ENCODE results near the gene ANKRD61. TPM values are rescaled to one million over a fixed set of nuclear protein-coding genes. Genes with fewer than 3 reads are reported as not detected.
A peak's percentile ranks its signal among the peaks of the same experiment; 100 is the strongest.
"Not testable (repeated sequence)": the region's sequence is repeated elsewhere in the genome, so short reads cannot be mapped to it uniquely, and the experiment has no call there.

The ANKRD61 gene
- total and polyA plus RNA-seq, 3 experiments from 2014 or later: 0.24 TPM; not detected in 2

DNA sequence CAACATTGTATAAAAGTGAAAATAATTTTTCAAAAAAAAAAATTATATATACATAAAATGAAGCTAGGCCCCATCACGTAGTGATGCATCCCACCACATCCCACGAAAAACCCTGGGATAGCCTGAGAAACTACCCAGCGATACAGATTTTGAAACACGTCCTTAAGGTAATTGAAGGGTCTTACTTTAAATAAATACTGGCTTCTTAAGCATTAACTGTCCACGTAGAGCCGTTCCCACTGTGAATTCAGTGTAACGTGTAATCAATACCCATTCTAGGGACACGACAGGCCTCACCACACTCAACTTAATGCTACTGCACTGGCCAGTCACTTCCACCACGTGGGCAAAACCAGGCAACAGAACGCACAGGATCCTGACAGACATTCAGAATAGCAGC lies 4.0 kb downstream of the ANKRD61 start:
- POLR2A ChIA-PET: interaction anchor here (0.6 kb wide), 1 partner anchor 17 kb away, joined by 4 read pairs; no protein-coding TSS in a partner anchor
- no peaks in the 10 kb centered on the region for H3K27me3 ChIP-seq (ENCODE audit: insufficient read depth, low read length, poor library complexity, severe bottlenecking)
- no peak overlapping the region for H3K27ac ChIP-seq (ENCODE audit: low read depth, low read length)
- Mint-ChIP-seq H3K9me3 (no peaks in the 10 kb centered on the region), H3K27me3 (no peaks in the 10 kb centered on the region), H3K4me3 (no peak overlapping the region), H3K4me1 (peaks cover 25 to 28% (median 26%) of the 10 kb centered on the region in 3 donors), H3K27ac (peak overlapping the region in 1 of 8 donors; percentile 42), H3K36me3 (peaks cover 7 to 71% (median 18%) of the 10 kb centered on the region in 3 donors)
- H3K36me3 ChIP-seq (ENCODE audit: insufficient read depth, low read length): peaks cover 30% of the 10 kb centered on the region
- peaks cover 6% of the 10 kb centered on the region for H3K4me1 ChIP-seq (ENCODE audit: insufficient read depth, low read length)
- H3K4me3 ChIP-seq (ENCODE audit: low read length): no peak overlapping the region
- no peaks in the 10 kb centered on the region for H3K9me3 ChIP-seq (ENCODE audit: low read length)
- no peak for DNase-seq
- CTCF ChIA-PET: no interaction called here

DNA sequence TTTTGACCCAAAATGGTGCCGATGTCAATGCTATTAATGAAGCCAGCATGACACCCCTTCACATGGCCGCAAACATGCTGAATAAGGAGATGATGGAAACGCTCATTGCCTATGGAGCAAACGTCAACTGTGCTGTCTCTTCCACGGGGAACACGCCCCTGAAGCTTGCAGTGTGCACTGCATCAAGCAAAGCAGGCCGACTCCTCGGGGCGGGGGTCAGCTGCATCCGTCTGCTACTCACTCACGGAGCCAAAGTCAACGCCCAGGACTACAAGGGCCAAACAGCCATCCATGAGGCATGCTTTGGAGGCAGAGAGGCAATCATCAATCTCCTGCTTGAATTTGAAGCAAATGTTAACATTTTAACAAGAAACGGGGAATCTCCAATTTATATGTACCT lies 4.5 kb downstream of the ANKRD61 start:
- CTCF ChIA-PET: no interaction called here
- H3K27ac Mint-ChIP-seq: no peak overlapping the region
- Histone ChIP-seq H3K27ac (ENCODE audit: low read depth, low read length) (no peak overlapping the region), H3K9me3 (ENCODE audit: low read length) (no peaks in the 10 kb centered on the region), H3K27me3 (ENCODE audit: insufficient read depth, low read length, poor library complexity, severe bottlenecking) (no peaks in the 10 kb centered on the region), H3K4me3 (ENCODE audit: low read length) (no peak overlapping the region), H3K4me1 (ENCODE audit: insufficient read depth, low read length) (peaks cover 6% of the 10 kb centered on the region), H3K36me3 (ENCODE audit: insufficient read depth, low read length) (peaks cover 32% of the 10 kb centered on the region)
- POLR2A ChIA-PET: interaction anchor here (0.6 kb wide), 1 partner anchor 17 kb away, joined by 4 read pairs; no protein-coding TSS in a partner anchor
- H3K27me3 Mint-ChIP-seq: no peaks in the 10 kb centered on the region
- DNase-seq: no peak
- H3K9me3 Mint-ChIP-seq: no peaks in the 10 kb centered on the region
- peaks cover 25 to 26% (median 26%) of the 10 kb centered on the region in 3 donors for H3K4me1 Mint-ChIP-seq
- H3K4me3 Mint-ChIP-seq: no peak overlapping the region
- H3K36me3 Mint-ChIP-seq: peaks cover 7 to 73% (median 18%) of the 10 kb centered on the region in 3 donors

DNA sequence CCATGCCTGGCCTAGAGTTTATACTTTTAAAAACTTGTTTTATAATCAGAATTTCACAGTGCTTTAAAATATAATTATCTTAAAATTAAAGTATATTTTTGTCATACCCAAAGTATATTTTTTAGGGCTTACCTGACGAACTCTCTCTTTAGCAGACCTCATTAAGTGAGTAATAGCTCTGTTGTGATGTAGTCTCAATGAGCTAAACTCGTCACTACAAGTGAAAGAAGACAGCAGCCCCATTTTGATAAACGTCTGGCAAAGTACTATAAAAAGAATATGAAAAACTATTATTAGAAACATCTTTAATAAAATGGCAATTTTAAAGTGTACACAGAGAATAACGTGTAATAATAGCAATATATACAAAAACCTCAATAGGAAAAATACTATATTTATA lies 18.6 kb downstream of the ANKRD61 start:
- Mint-ChIP-seq H3K27me3 (no peaks in the 10 kb centered on the region), H3K27ac (no peak overlapping the region), H3K9me3 (no peaks in the 10 kb centered on the region), H3K36me3 (peaks cover 0 to 57% (median under 1%) of the 10 kb centered on the region in 3 donors), H3K4me1 (peaks cover 0 to 5% (median 2%) of the 10 kb centered on the region in 3 donors), H3K4me3 (no peak overlapping the region)
- no peak for DNase-seq
- ChIA-PET CTCF (no interaction called here), POLR2A (interaction anchor here (0.6 kb wide), 1 partner anchor 436 kb away, joined by 10 read pairs; no protein-coding TSS in a partner anchor)
- Histone ChIP-seq H3K4me1 (ENCODE audit: insufficient read depth, low read length) (no peaks in the 10 kb centered on the region), H3K4me3 (ENCODE audit: low read length) (no peak overlapping the region), H3K27me3 (ENCODE audit: insufficient read depth, low read length, poor library complexity, severe bottlenecking) (no peaks in the 10 kb centered on the region), H3K9me3 (ENCODE audit: low read length) (no peaks in the 10 kb centered on the region), H3K36me3 (ENCODE audit: insufficient read depth, low read length) (peaks cover 30% of the 10 kb centered on the region), H3K27ac (ENCODE audit: low read depth, low read length) (no peak overlapping the region)

DNA sequence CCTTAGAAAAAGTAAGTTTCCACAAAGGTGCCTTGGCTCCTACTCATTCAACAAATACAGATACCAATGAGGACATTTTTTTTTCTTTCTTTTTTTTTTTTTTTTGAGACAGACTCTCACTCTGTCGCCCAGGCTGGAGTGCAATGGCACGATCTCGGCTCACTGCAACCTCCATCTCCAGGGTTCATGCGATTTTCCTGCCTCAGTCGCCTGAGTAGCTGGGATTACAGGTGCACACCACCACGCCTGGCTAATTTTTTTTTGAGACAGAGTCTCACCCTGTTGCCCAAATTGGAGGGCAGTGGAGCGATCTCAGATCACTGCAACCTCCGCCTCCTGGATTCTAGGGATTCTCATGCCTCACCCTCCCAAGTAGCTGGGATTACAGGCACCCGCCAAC lies 20.0 kb downstream of the ANKRD61 start:
- CTCF ChIA-PET; H3K9me3 ChIP-seq (ENCODE audit: low read length); DNase-seq; H3K4me3 ChIP-seq (ENCODE audit: low read length); H3K27ac ChIP-seq (ENCODE audit: low read depth, low read length); H3K4me3 Mint-ChIP-seq; H3K27ac Mint-ChIP-seq; H3K4me1 ChIP-seq (ENCODE audit: insufficient read depth, low read length); H3K27me3 Mint-ChIP-seq; H3K27me3 ChIP-seq (ENCODE audit: insufficient read depth, low read length, poor library complexity, severe bottlenecking); H3K9me3 Mint-ChIP-seq; POLR2A ChIA-PET; H3K4me1 Mint-ChIP-seq: not testable (repeated sequence)
- peaks cover 0 to 51% (median 0%) of the 10 kb centered on the region in 3 donors for H3K36me3 Mint-ChIP-seq
- H3K36me3 ChIP-seq (ENCODE audit: insufficient read depth, low read length): peaks cover 20% of the 10 kb centered on the region

DNA sequence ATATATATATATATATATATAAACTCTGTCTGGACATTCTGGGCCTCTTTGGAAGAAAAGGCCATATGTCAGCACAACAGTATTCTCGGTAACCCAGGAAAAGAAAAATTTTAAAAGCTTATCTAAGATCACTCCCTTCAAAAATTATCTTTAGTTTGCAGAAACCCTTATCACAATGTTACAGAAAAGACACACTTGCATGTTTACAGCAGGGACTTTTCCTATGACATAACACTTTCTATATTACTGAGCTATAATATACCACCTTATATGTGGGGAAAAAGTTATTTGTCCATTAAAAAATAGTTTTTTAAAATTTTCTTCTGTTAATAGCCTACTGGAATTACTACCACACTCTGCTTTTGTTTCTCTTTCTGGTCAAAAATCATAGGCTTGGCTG lies 25.4 kb downstream of the ANKRD61 start:
- H3K4me3 Mint-ChIP-seq: peak overlapping the region in 1 of 7 donors; percentile 34
- Histone ChIP-seq H3K9me3 (ENCODE audit: low read length) (no peaks in the 10 kb centered on the region), H3K27ac (ENCODE audit: low read depth, low read length) (peak overlapping the region; percentile 93), H3K4me3 (ENCODE audit: low read length) (no peak overlapping the region), H3K4me1 (ENCODE audit: insufficient read depth, low read length) (peaks cover 16% of the 10 kb centered on the region), H3K36me3 (ENCODE audit: insufficient read depth, low read length) (peaks cover 9% of the 10 kb centered on the region), H3K27me3 (ENCODE audit: insufficient read depth, low read length, poor library complexity, severe bottlenecking) (no peaks in the 10 kb centered on the region)
- no peaks in the 10 kb centered on the region for H3K27me3 Mint-ChIP-seq
- no peak for DNase-seq
- H3K9me3 Mint-ChIP-seq: no peaks in the 10 kb centered on the region
- ChIA-PET CTCF (interaction anchor here (0.8 to 1.1 kb wide), 2 partner anchors 34 to 266 kb away, joined by 3 read pairs; no protein-coding TSS in a partner anchor), POLR2A (interaction anchor here (0.7 kb wide), 1 partner anchor 316 kb away, joined by 5 read pairs; no protein-coding TSS in a partner anchor)
- peak overlapping the region in 1 of 8 donors; percentile 12 for H3K27ac Mint-ChIP-seq
- H3K36me3 Mint-ChIP-seq: peaks cover 0 to 29% (median 0%) of the 10 kb centered on the region in 3 donors
- H3K4me1 Mint-ChIP-seq: peaks cover 21 to 33% (median 32%) of the 10 kb centered on the region in 3 donors

DNA sequence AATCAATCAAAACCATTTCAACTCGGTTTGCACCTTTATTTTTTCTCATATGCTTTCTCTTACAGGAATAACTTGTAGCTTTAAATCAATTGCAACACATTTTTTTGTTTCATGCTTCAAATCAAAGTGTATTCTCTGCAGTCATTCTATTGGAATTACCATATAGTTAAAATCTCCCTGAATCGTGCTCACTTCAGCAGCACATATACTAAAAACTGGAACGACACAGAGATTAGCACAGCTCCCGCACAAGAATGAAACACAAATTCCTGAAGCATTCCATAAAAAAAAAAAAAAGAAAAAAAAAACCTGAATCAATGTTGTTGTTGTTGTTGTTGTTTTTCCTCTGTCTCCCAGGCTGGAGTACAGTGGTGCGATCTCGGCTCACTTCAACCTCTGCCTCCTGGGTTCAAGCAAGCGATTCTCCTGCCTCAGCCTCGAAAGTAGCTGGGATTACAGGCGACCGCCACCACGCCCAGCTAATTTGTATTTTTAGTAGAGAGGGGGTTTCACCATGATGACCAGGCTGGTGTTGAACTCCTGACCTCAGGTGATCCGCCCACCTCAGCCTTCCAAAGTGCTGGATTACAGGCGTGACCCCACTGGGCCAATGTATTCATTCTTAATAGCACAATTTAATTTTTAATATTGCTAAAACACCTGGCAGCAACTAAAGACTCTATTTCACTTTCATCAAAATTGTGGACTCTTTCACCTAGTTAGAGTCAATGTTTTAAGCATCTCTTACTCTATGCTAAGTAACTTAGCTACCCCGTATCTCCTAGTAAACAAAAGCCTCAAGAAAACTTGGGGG lies 26.3 kb downstream of the ANKRD61 start:
- no peaks in the 10 kb centered on the region for H3K9me3 ChIP-seq (ENCODE audit: low read length)
- Mint-ChIP-seq H3K9me3 (no peaks in the 10 kb centered on the region), H3K27me3 (no peaks in the 10 kb centered on the region), H3K4me3 (peak overlapping the region; percentile 93 to 99 (median 98)), H3K4me1 (peaks cover 21 to 33% (median 32%) of the 10 kb centered on the region in 3 donors), H3K36me3 (peaks cover 0 to 24% (median 0%) of the 10 kb centered on the region in 3 donors), H3K27ac (peak overlapping the region in 7 of 8 donors; percentile 59 to 99 (median 93))
- DNase-seq: no peak
- peaks cover 9% of the 10 kb centered on the region for H3K36me3 ChIP-seq (ENCODE audit: insufficient read depth, low read length)
- peaks cover 16% of the 10 kb centered on the region for H3K4me1 ChIP-seq (ENCODE audit: insufficient read depth, low read length)
- ChIA-PET POLR2A (interaction anchor here (0.7 kb wide), 1 partner anchor 315 kb away, joined by 5 read pairs; no protein-coding TSS in a partner anchor), CTCF (interaction anchor here (0.8 to 1.1 kb wide), 3 partner anchors 35 to 265 kb away, joined by 3 read pairs; no protein-coding TSS in a partner anchor)
- no peaks in the 10 kb centered on the region for H3K27me3 ChIP-seq (ENCODE audit: insufficient read depth, low read length, poor library complexity, severe bottlenecking)
- H3K4me3 ChIP-seq (ENCODE audit: low read length): peak overlapping the region; percentile 89
- H3K27ac ChIP-seq (ENCODE audit: low read depth, low read length): peak overlapping the region; percentile 93

DNA sequence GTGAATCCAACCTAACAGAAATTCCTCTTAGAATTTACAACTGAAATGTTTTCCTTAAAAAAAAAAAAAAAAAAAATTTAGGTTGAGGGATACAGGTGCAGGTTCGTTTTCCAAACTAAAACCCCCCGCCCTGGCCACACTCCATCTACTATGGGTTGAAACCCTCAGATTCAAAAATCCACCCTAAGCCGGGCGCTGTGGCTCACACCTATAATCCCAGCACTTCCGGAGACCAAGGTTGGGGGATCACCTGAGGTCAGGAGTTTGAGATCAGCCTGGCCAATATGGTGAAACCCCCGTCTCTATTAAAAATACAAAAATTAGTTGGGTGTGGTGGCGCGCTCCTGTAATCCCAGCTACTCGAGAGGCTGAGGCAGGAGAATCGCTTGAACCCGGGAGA lies 28.8 kb downstream of the ANKRD61 start:
- not testable (repeated sequence) for H3K9me3 Mint-ChIP-seq; H3K36me3 ChIP-seq (ENCODE audit: insufficient read depth, low read length); H3K27me3 ChIP-seq (ENCODE audit: insufficient read depth, low read length, poor library complexity, severe bottlenecking); H3K4me3 ChIP-seq (ENCODE audit: low read length); H3K27me3 Mint-ChIP-seq; H3K27ac ChIP-seq (ENCODE audit: low read depth, low read length); H3K9me3 ChIP-seq (ENCODE audit: low read length); DNase-seq; H3K27ac Mint-ChIP-seq
- H3K36me3 Mint-ChIP-seq: peaks cover 0 to 11% (median 0%) of the 10 kb centered on the region in 3 donors
- POLR2A ChIA-PET: interaction anchor here (0.6 kb wide), 1 partner anchor 174 kb away, joined by 5 read pairs; no protein-coding TSS in a partner anchor
- CTCF ChIA-PET: interaction anchor here (1.6 kb wide), 1 partner anchor 14 kb away, joined by 4 read pairs; no protein-coding TSS in a partner anchor
- peaks cover 16% of the 10 kb centered on the region for H3K4me1 ChIP-seq (ENCODE audit: insufficient read depth, low read length)
- peak overlapping the region in 2 of 7 donors; percentile 98 for H3K4me3 Mint-ChIP-seq
- peaks cover 19 to 32% (median 29%) of the 10 kb centered on the region in 3 donors for H3K4me1 Mint-ChIP-seq

DNA sequence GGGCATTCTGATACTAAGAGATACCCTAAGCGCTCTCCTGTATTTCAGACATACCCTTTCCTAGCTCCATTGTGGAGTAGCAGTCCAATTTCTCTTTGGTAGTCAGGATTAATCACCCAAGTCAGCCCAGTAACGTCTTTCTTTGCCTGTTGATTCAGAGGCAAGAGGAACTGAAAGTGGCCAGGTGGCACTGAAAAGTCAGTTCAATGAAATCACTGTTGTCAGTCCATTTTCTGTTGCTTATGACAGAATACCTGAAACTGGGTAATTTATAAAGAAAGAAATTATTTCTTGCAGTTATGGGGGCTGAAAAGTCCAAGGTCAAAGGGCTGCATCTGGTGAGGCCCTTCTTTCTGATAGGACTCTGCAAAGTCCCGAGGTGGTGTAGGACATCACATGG lies 40.2 kb downstream of the ANKRD61 start:
- H3K27me3 ChIP-seq (ENCODE audit: insufficient read depth, low read length, poor library complexity, severe bottlenecking): no peaks in the 10 kb centered on the region
- Mint-ChIP-seq H3K27me3 (no peaks in the 10 kb centered on the region), H3K36me3 (no peaks in the 10 kb centered on the region), H3K9me3 (no peaks in the 10 kb centered on the region), H3K4me1 (no peaks in the 10 kb centered on the region), H3K27ac (peak overlapping the region in 1 of 8 donors; percentile 19), H3K4me3 (no peak overlapping the region)
- no peak for DNase-seq
- H3K4me1 ChIP-seq (ENCODE audit: insufficient read depth, low read length): no peaks in the 10 kb centered on the region
- no peak overlapping the region for H3K27ac ChIP-seq (ENCODE audit: low read depth, low read length)
- POLR2A ChIA-PET: no interaction called here
- H3K36me3 ChIP-seq (ENCODE audit: insufficient read depth, low read length): no peaks in the 10 kb centered on the region
- H3K9me3 ChIP-seq (ENCODE audit: low read length): no peaks in the 10 kb centered on the region
- CTCF ChIA-PET: interaction anchor here (1.2 kb wide), 1 partner anchor 15 kb away, joined by 3 read pairs; no protein-coding TSS in a partner anchor
- H3K4me3 ChIP-seq (ENCODE audit: low read length): no peak overlapping the region

Measured in CD8-positive, alpha-beta memory T cell (primary cell).